H9 (cell line): ENCODE results near the gene MSLN. TPM values are rescaled to one million over a fixed set of nuclear protein-coding genes. Genes with fewer than 3 reads are reported as not detected.

Source experiments
- DNase-seq: peaks from one replicate; pipeline ENCODE4 v3.0.0-alpha.2; 2017
- H2AFZ ChIP-seq: one replicate; pipeline ENCODE4 v1.6.1; 2013; ENCODE audit warnings: mild to moderate bottlenecking, low read length, control low read depth, moderate library complexity
- H2AK5ac ChIP-seq: 2 replicates; pipeline ENCODE4 v1.6.1; 2013; ENCODE audit warnings: low read length, control low read depth, mixed read lengths; ENCODE audit not compliant: insufficient read length
- H2BK120ac ChIP-seq: one replicate; pipeline ENCODE4 v1.6.1; 2013; ENCODE audit warnings: low read depth, mild to moderate bottlenecking, low read length, control low read depth, inconsistent platforms; ENCODE audit not compliant: poor library complexity, severe bottlenecking
- H2BK12ac ChIP-seq: 2 replicates; pipeline ENCODE4 v1.6.1; 2013; ENCODE audit warnings: low read length, control low read depth, mixed read lengths, low read depth; ENCODE audit not compliant: insufficient read length
- H2BK15ac ChIP-seq: 2 replicates; pipeline ENCODE4 v1.6.1; 2013; ENCODE audit warnings: low read depth, low read length, control low read depth
- H2BK20ac ChIP-seq: one replicate; pipeline ENCODE4 v1.6.1; 2013; ENCODE audit warnings: low read depth, mild to moderate bottlenecking, low read length, control low read depth, inconsistent platforms; ENCODE audit not compliant: poor library complexity, severe bottlenecking
- H2BK5ac ChIP-seq: 2 replicates; pipeline ENCODE4 v1.6.1; 2013; ENCODE audit warnings: low read length, control low read depth, mixed read lengths; ENCODE audit not compliant: insufficient read length
- H3K14ac ChIP-seq: 2 replicates; pipeline ENCODE4 v1.6.1; 2013; ENCODE audit warnings: low read length, control low read depth; ENCODE audit not compliant: insufficient read depth
- H3K18ac ChIP-seq: 2 replicates; pipeline ENCODE4 v1.6.1; 2013; ENCODE audit warnings: low read depth, mild to moderate bottlenecking, mixed read lengths, low read length, control low read depth; ENCODE audit not compliant: insufficient read length
- H3K23ac ChIP-seq: 2 replicates; pipeline ENCODE4 v1.6.1; 2013; ENCODE audit warnings: low read length, control low read depth, mixed read lengths, low read depth; ENCODE audit not compliant: insufficient read length
- H3K23me2 ChIP-seq: 2 replicates; pipeline ENCODE4 v1.6.1; 2013; ENCODE audit warnings: low read depth, mild to moderate bottlenecking, mixed read lengths, low read length, control low read depth; ENCODE audit not compliant: insufficient read length, poor library complexity, severe bottlenecking
- H3K27ac ChIP-seq: 2 replicates; pipeline ENCODE4 v1.5.1; 2013; ENCODE audit warnings: low read length, control low read depth, mixed read lengths, low read depth; ENCODE audit not compliant: insufficient read length
- H3K27me3 ChIP-seq: 2 replicates; pipeline ENCODE4 v1.6.1; 2013; ENCODE audit warnings: low read length, control low read depth, inconsistent platforms; ENCODE audit not compliant: insufficient read depth
- H3K4ac ChIP-seq: 2 replicates; pipeline ENCODE4 v1.6.1; 2013; ENCODE audit warnings: low read depth, mild to moderate bottlenecking, control low read depth, inconsistent platforms, low read length, moderate library complexity
- H3K4me1 ChIP-seq: 2 replicates; pipeline ENCODE4 v1.6.1; 2013; ENCODE audit warnings: low read length, control low read depth, inconsistent platforms; ENCODE audit not compliant: insufficient read depth
- H3K4me2 ChIP-seq: 2 replicates; pipeline ENCODE4 v1.6.1; 2013; ENCODE audit warnings: low read length, control low read depth, mixed read lengths; ENCODE audit not compliant: insufficient read length, insufficient read depth
- H3K56ac ChIP-seq: 2 replicates; pipeline ENCODE4 v1.6.1; 2013; ENCODE audit warnings: low read depth, mild to moderate bottlenecking, mixed read lengths, low read length, control low read depth; ENCODE audit not compliant: insufficient read length
- H3K79me1 ChIP-seq: 2 replicates; pipeline ENCODE4 v1.6.1; 2013; ENCODE audit warnings: low read depth, mild to moderate bottlenecking, moderate library complexity, low read length, control low read depth, inconsistent platforms; ENCODE audit not compliant: insufficient read depth, poor library complexity, severe bottlenecking
- H3K79me2 ChIP-seq: 2 replicates; pipeline ENCODE4 v1.6.1; 2013; ENCODE audit warnings: low read length, control low read depth, inconsistent platforms; ENCODE audit not compliant: insufficient read depth
- H3K9ac ChIP-seq: 2 replicates; pipeline ENCODE4 v1.6.1; 2013; ENCODE audit warnings: low read length, control low read depth, mixed read lengths; ENCODE audit not compliant: insufficient read length; ENCODE audit errors: extremely low read depth
- H3K9me3 ChIP-seq: one replicate; pipeline ENCODE4 v1.6.1; 2013; ENCODE audit warnings: low read depth, low read length, inconsistent platforms; ENCODE audit not compliant: control insufficient read depth
- H3T11ph ChIP-seq: one replicate; pipeline ENCODE4 v1.6.1; 2013; ENCODE audit warnings: mild to moderate bottlenecking, low read length, control low read depth, inconsistent platforms
- H4K20me1 ChIP-seq: one replicate; pipeline ENCODE4 v1.6.1; 2013; ENCODE audit not compliant: control insufficient read depth, insufficient read length, insufficient read depth
- H4K5ac ChIP-seq: 2 replicates; pipeline ENCODE4 v1.6.1; 2013; ENCODE audit warnings: low read depth, mild to moderate bottlenecking, mixed read lengths, low read length, control low read depth; ENCODE audit not compliant: insufficient read length
- H4K8ac ChIP-seq: replicated peaks from 2 replicates; pipeline ENCODE4 v1.6.1; 2013; ENCODE audit warnings: low read length, control low read depth, mixed read lengths, low read depth; ENCODE audit not compliant: insufficient read length
- H4K91ac ChIP-seq: 2 replicates; pipeline ENCODE4 v1.6.1; 2013; ENCODE audit warnings: low read depth, mild to moderate bottlenecking, moderate library complexity, mixed read lengths, low read length, control low read depth; ENCODE audit not compliant: insufficient read length
- H3K27ac Mint-ChIP-seq, 3 experiments: 2 replicates in 2 of 3; 3 replicates in 1 of 3; pipeline ENCODE4 v1.8.0; 2020 to 2021; ENCODE audit warnings: mixed read lengths in 3 of 3, mild to moderate bottlenecking in 1 of 3, moderate library complexity in 1 of 3
- H3K27me3 Mint-ChIP-seq: 2 replicates; pipeline ENCODE4 v1.8.0; 2021; ENCODE audit warnings: low read depth, mild to moderate bottlenecking, moderate library complexity, mixed read lengths
- H3K36me3 Mint-ChIP-seq, 3 experiments: 2 replicates in 2 of 3; 3 replicates in 1 of 3; pipeline ENCODE4 v1.8.0; 2020 to 2021; ENCODE audit warnings: low read depth in 3 of 3, mixed read lengths in 3 of 3; ENCODE audit not compliant: insufficient read depth in 1 of 3
- H3K4me1 Mint-ChIP-seq, 2 experiments: 2 replicates each; pipeline ENCODE4 v1.8.0; 2020; ENCODE audit warnings: mixed read lengths in 2 of 2
- H3K4me3 Mint-ChIP-seq, 2 experiments: 2 replicates in 1 of 2; 3 replicates in 1 of 2; pipeline ENCODE4 v1.8.0; 2020 to 2021; ENCODE audit warnings: mild to moderate bottlenecking in 2 of 2, mixed read lengths in 2 of 2, moderate library complexity in 1 of 2
- H3K9me3 Mint-ChIP-seq, 2 experiments: 2 replicates in 1 of 2; 3 replicates in 1 of 2; pipeline ENCODE4 v1.8.0; 2020; ENCODE audit warnings: mild to moderate bottlenecking in 2 of 2, mixed read lengths in 2 of 2, moderate library complexity in 1 of 2
- WGBS: extraction: QIAGEN DNeasy Blood & Tissue Kit; methylation state at CpG from one replicate; pipeline ENCODE4 v1.1.7; 2013; ENCODE audit warnings: missing lambda C conversion rate, low lambda C conversion rate, mixed read lengths; ENCODE audit not compliant: insufficient read length; ENCODE audit errors: extremely low coverage; 5-methylcytosine and 5-hydroxymethylcytosine counted together
- total RNA-seq: library from RNA; stranded (reverse); gene quantifications from 2 replicates; pipeline ENCODE4 v1.2.1, GENCODE V29; 2021
- TF ChIP-seq, protein P1 (sequence below): fragments of 200-600 bp; sonication (generic); conservative IDR thresholded peaks from 3 replicates; pipeline ENCODE4 v1.8.0; 2021; ENCODE audit warnings: antibody characterized with exemption, mild to moderate bottlenecking

The MSLN gene
- total RNA-seq, 1 experiment from 2014 or later: 0.22 TPM

- Histone ChIP-seq H2AK5ac (no peak overlapping the region), H4K5ac (no peak overlapping the region), H3K9me3 (no peaks in the 10 kb centered on the region), H3K4me2 (no peak overlapping the region), H3K56ac (no peak overlapping the region), H3K27ac (no peak overlapping the region), H2AFZ (no peak overlapping the region), H3K27me3 (no peaks in the 10 kb centered on the region), H3K9ac (no peak overlapping the region), H3K4ac (no peak overlapping the region), H3K79me2 (no peaks in the 10 kb centered on the region), H2BK20ac (no peak overlapping the region), H3K14ac (no peak overlapping the region; the same call in 1 of the 2 replicates), H3K23me2 (peaks cover 13% of the 10 kb centered on the region), H4K8ac (no peak overlapping the region), H2BK120ac (no peak overlapping the region), H2BK15ac (no peak overlapping the region), H3T11ph (no peak overlapping the region), H2BK12ac (no peak overlapping the region), H2BK5ac (no peak overlapping the region), H4K20me1 (no peaks in the 10 kb centered on the region), H3K23ac (no peak overlapping the region), H3K79me1 (no peaks in the 10 kb centered on the region), H3K4me1 (no peaks in the 10 kb centered on the region), H4K91ac (no peak overlapping the region), H3K18ac (no peak overlapping the region)
- WGBS: no CpG with 5 or more reads among the region's 29 CpGs
- Mint-ChIP-seq H3K4me1 (peaks cover 5 to 10% of the 10 kb centered on the region in 2 experiments), H3K9me3 (no peaks in the 10 kb centered on the region), H3K27me3 (peaks cover 14% of the 10 kb centered on the region), H3K36me3 (peaks cover 0 to 5% (median 3%) of the 10 kb centered on the region in 3 experiments; a peak in 1 of 7 replicates), H3K4me3 (no peak overlapping the region), H3K27ac (no peak overlapping the region)
- TF ChIP-seq, protein P1, sequence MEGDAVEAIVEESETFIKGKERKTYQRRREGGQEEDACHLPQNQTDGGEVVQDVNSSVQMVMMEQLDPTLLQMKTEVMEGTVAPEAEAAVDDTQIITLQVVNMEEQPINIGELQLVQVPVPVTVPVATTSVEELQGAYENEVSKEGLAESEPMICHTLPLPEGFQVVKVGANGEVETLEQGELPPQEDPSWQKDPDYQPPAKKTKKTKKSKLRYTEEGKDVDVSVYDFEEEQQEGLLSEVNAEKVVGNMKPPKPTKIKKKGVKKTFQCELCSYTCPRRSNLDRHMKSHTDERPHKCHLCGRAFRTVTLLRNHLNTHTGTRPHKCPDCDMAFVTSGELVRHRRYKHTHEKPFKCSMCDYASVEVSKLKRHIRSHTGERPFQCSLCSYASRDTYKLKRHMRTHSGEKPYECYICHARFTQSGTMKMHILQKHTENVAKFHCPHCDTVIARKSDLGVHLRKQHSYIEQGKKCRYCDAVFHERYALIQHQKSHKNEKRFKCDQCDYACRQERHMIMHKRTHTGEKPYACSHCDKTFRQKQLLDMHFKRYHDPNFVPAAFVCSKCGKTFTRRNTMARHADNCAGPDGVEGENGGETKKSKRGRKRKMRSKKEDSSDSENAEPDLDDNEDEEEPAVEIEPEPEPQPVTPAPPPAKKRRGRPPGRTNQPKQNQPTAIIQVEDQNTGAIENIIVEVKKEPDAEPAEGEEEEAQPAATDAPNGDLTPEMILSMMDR: no peak
- DNase-seq: no peak
These were observed 36.1 kb upstream of the MSLN start for GRCh38 chr16:724188-725040.
